ENCODE results near the gene SPEM3. TPM values are rescaled to one million over a fixed set of nuclear protein-coding genes. Genes with fewer than 3 reads are reported as not detected.
"Not testable (repeated sequence)": the region's sequence is repeated elsewhere in the genome, so short reads cannot be mapped to it uniquely, and the experiment has no call there.

The SPEM3 gene
- total and polyA plus RNA-seq, 3 donors from 2014 or later, result 5.7 to 63.0 (median 18.8) TPM

- Histone ChIP-seq H3K27ac (no peak overlapping the region), H3K4me1 (peaks cover 17% of the 10 kb centered on the region), H3K27me3 (no peaks in the 10 kb centered on the region), H3K4me3 (no peak overlapping the region), H3K36me3 (ENCODE audit: low read depth, missing control alignments) (no peaks in the 10 kb centered on the region), H3K9me3 (no peaks in the 10 kb centered on the region)
- 82 to 89% methylated on average over 2 of the region's 2 CpGs for WGBS, 2 donors
- DNase-seq, result no peak
- intact Hi-C loops (cut with DNase I; ENCODE audit: low total_unique reads), result no loop called here
- TF ChIP-seq, protein P1, sequence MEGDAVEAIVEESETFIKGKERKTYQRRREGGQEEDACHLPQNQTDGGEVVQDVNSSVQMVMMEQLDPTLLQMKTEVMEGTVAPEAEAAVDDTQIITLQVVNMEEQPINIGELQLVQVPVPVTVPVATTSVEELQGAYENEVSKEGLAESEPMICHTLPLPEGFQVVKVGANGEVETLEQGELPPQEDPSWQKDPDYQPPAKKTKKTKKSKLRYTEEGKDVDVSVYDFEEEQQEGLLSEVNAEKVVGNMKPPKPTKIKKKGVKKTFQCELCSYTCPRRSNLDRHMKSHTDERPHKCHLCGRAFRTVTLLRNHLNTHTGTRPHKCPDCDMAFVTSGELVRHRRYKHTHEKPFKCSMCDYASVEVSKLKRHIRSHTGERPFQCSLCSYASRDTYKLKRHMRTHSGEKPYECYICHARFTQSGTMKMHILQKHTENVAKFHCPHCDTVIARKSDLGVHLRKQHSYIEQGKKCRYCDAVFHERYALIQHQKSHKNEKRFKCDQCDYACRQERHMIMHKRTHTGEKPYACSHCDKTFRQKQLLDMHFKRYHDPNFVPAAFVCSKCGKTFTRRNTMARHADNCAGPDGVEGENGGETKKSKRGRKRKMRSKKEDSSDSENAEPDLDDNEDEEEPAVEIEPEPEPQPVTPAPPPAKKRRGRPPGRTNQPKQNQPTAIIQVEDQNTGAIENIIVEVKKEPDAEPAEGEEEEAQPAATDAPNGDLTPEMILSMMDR (IDR thresholded peaks at IDR 0.05), result no peak
- TF ChIP-seq POLR2A (IDR thresholded peaks at IDR 0.05), result no peak
Measured at GRCh38 chr17:7471729-7472128, 43.1 kb downstream of the SPEM3 start.

GRCh38 chr17:7474767-7475166 lies 46.1 kb downstream of the SPEM3 start:
- H3K27me3 ChIP-seq; H3K4me3 ChIP-seq; intact Hi-C loops (cut with DNase I; ENCODE audit: low total_unique reads); H3K9me3 ChIP-seq; H3K27ac ChIP-seq; H3K36me3 ChIP-seq (ENCODE audit: low read depth, missing control alignments); DNase-seq: not testable (repeated sequence)
- H3K4me1 ChIP-seq, result peaks cover 19% of the 10 kb centered on the region
- WGBS, 2 donors, result 84 to 93% methylated on average over 8 of the region's 8 CpGs

- no peak for TF ChIP-seq POLR2A (IDR thresholded peaks at IDR 0.05)
- TF ChIP-seq, protein P1 (IDR thresholded peaks at IDR 0.05), result no peak
- WGBS, 2 donors, result 67 to 78% methylated on average over 15 of the region's 15 CpGs
- no peak overlapping the region for H3K4me3 ChIP-seq
- peak; percentile 52 for DNase-seq
- no peaks in the 10 kb centered on the region for H3K9me3 ChIP-seq
- peak overlapping the region; percentile 37 to 62 for H3K27ac ChIP-seq
- H3K27me3 ChIP-seq, result no peaks in the 10 kb centered on the region
- H3K4me1 ChIP-seq, result peaks cover 23% of the 10 kb centered on the region
- intact Hi-C loops (cut with DNase I; ENCODE audit: low total_unique reads), result no loop called here
- no peaks in the 10 kb centered on the region for H3K36me3 ChIP-seq (ENCODE audit: low read depth, missing control alignments)
Measured at GRCh38 chr17:7475764-7476422, 47.2 kb downstream of the SPEM3 start.

GRCh38 chr17:7476494-7476893 lies 47.8 kb downstream of the SPEM3 start:
- 32 to 61% methylated on average over 3 of the region's 3 CpGs for WGBS, 2 donors
- no peaks in the 10 kb centered on the region for H3K27me3 ChIP-seq
- TF ChIP-seq, protein P1 (IDR thresholded peaks at IDR 0.05), result no peak
- TF ChIP-seq POLR2A (IDR thresholded peaks at IDR 0.05), result no peak
- intact Hi-C loops (cut with DNase I; ENCODE audit: low total_unique reads), result no loop called here
- peaks cover 23% of the 10 kb centered on the region for H3K4me1 ChIP-seq
- H3K36me3 ChIP-seq (ENCODE audit: low read depth, missing control alignments), result no peaks in the 10 kb centered on the region
- DNase-seq, result no peak
- peak overlapping the region; percentile 37 to 62 for H3K27ac ChIP-seq
- H3K9me3 ChIP-seq, result no peaks in the 10 kb centered on the region
- no peak overlapping the region for H3K4me3 ChIP-seq

- Histone ChIP-seq H3K27me3 (no peaks in the 10 kb centered on the region), H3K4me1 (peaks cover 23% of the 10 kb centered on the region), H3K4me3 (no peak overlapping the region), H3K27ac (peak overlapping the region in 1 of 2 donors; percentile 100), H3K36me3 (ENCODE audit: low read depth, missing control alignments) (no peaks in the 10 kb centered on the region), H3K9me3 (no peaks in the 10 kb centered on the region)
- no peak for DNase-seq
- TF ChIP-seq, protein P1 (IDR thresholded peaks at IDR 0.05), result no peak
- TF ChIP-seq POLR2A (IDR thresholded peaks at IDR 0.05), result no peak
- WGBS, 2 donors, result 67 to 96% methylated on average over 4 to 5 of the region's 5 CpGs
- intact Hi-C loops (cut with DNase I; ENCODE audit: low total_unique reads), result no loop called here
Measured at GRCh38 chr17:7476951-7477350, 48.3 kb downstream of the SPEM3 start.
